GM12878 (cell line): Measurements from ENCODE around the gene CTNNBL1.

Experiments used
- HDAC6 ChIP-seq: fragments of 200-600 bp; sonication (generic); IDR thresholded peaks from one replicate; pipeline ENCODE4 v1.8.0; 2017; ENCODE audit warnings: antibody characterized with exemption; ENCODE audit not compliant: unreplicated experiment
- NFYB ChIP-seq: IDR thresholded peaks from 2 replicates; pipeline ENCODE4 v1.6.1; 2011; ENCODE audit warnings: low read depth, mild to moderate bottlenecking, low read length, improper control_type of control experiment, moderate library complexity; ENCODE audit not compliant: insufficient read depth
- POLR2AphosphoS5 ChIP-seq: IDR thresholded peaks from 2 replicates; pipeline ENCODE4 v1.6.1; 2011; ENCODE audit warnings: mild to moderate bottlenecking, low read length, inconsistent platforms
- RAD51 ChIP-seq: fragments of 450-650 bp; IDR thresholded peaks from 2 replicates; pipeline ENCODE4 v1.6.1; 2016; ENCODE audit warnings: moderate library complexity, mild to moderate bottlenecking, inconsistent platforms
- TAF1 ChIP-seq: IDR thresholded peaks from 2 replicates; pipeline ENCODE4 v1.6.1; 2011; ENCODE audit warnings: mild to moderate bottlenecking, low read depth, low read length, borderline replicate concordance
- TF ChIP-seq, protein P1 (sequence below): fragments of 450-650 bp; IDR thresholded peaks from 2 replicates; pipeline ENCODE4 v1.6.1; 2014; ENCODE audit warnings: mild to moderate bottlenecking
- TF ChIP-seq, protein P2 (sequence below), 3 experiments: IDR thresholded peaks in 2 of 3; conservative IDR thresholded peaks in 1 of 3; 2 replicates each; pipeline ENCODE4 v1.5.1; 2011; ENCODE audit warnings: low read depth in 3 of 3, low read length in 3 of 3, mild to moderate bottlenecking in 3 of 3, control low read depth in 2 of 3, moderate library complexity in 2 of 3, inconsistent platforms in 1 of 3, mixed read lengths in 1 of 3; ENCODE audit not compliant: control insufficient read depth in 2 of 3, insufficient read depth in 1 of 3; ENCODE audit errors: extremely low read depth in 1 of 3

DNA sequence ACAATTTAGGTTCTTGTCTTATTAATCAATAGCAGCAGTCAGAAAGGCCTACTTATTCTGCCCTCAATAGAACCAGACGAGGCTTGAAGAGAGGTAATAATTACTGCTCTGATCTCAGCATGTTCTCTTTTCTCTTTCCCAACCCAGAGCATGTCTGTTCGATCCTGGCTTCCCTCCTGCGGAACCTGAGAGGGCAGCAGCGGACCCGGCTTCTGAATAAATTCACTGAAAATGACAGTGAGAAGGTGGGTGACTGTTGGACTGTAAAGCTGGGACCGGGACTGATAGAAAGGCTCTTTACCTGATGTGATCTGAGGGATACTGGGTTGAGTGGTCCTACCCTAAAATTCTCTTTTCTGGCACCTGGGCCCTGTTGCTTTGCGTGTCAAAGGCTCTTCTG, 146.1 kb downstream of the CTNNBL1 start:
- no peak for TF ChIP-seq TAF1
- no peak for TF ChIP-seq NFYB
- no peak for TF ChIP-seq HDAC6
- TF ChIP-seq POLR2AphosphoS5: no peak
- TF ChIP-seq, protein P1, sequence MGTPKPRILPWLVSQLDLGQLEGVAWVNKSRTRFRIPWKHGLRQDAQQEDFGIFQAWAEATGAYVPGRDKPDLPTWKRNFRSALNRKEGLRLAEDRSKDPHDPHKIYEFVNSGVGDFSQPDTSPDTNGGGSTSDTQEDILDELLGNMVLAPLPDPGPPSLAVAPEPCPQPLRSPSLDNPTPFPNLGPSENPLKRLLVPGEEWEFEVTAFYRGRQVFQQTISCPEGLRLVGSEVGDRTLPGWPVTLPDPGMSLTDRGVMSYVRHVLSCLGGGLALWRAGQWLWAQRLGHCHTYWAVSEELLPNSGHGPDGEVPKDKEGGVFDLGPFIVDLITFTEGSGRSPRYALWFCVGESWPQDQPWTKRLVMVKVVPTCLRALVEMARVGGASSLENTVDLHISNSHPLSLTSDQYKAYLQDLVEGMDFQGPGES: no peak
- TF ChIP-seq, protein P2, sequence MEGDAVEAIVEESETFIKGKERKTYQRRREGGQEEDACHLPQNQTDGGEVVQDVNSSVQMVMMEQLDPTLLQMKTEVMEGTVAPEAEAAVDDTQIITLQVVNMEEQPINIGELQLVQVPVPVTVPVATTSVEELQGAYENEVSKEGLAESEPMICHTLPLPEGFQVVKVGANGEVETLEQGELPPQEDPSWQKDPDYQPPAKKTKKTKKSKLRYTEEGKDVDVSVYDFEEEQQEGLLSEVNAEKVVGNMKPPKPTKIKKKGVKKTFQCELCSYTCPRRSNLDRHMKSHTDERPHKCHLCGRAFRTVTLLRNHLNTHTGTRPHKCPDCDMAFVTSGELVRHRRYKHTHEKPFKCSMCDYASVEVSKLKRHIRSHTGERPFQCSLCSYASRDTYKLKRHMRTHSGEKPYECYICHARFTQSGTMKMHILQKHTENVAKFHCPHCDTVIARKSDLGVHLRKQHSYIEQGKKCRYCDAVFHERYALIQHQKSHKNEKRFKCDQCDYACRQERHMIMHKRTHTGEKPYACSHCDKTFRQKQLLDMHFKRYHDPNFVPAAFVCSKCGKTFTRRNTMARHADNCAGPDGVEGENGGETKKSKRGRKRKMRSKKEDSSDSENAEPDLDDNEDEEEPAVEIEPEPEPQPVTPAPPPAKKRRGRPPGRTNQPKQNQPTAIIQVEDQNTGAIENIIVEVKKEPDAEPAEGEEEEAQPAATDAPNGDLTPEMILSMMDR (IDR thresholded peaks at IDR 0.05 in 2 of 3, conservative IDR thresholded peaks at IDR 0.05 in 1 of 3; ENCODE audit: control insufficient read depth in 2 of 3, extremely low read depth in 1 of 3, insufficient read depth in 1 of 3, low read depth in 3 of 3, low read length in 3 of 3): no peak
- TF ChIP-seq RAD51: no peak
